Measurements from ENCODE around the gene COPS6. TPM values are rescaled to one million over a fixed set of nuclear protein-coding genes. Genes with fewer than 3 reads are reported as not detected.
A peak's percentile ranks its signal among the peaks of the same experiment; 100 is the strongest.

Gene COPS6
- 10 to 100 TPM; 67.1 to 71.1 (median 68.3) TPM for total RNA-seq
- 67.5 TPM for total RNA-seq (2013)
- 19.5 to 55.3 (median 28.9) reads per million in 29 experiments for total RNA-seq

DNA sequence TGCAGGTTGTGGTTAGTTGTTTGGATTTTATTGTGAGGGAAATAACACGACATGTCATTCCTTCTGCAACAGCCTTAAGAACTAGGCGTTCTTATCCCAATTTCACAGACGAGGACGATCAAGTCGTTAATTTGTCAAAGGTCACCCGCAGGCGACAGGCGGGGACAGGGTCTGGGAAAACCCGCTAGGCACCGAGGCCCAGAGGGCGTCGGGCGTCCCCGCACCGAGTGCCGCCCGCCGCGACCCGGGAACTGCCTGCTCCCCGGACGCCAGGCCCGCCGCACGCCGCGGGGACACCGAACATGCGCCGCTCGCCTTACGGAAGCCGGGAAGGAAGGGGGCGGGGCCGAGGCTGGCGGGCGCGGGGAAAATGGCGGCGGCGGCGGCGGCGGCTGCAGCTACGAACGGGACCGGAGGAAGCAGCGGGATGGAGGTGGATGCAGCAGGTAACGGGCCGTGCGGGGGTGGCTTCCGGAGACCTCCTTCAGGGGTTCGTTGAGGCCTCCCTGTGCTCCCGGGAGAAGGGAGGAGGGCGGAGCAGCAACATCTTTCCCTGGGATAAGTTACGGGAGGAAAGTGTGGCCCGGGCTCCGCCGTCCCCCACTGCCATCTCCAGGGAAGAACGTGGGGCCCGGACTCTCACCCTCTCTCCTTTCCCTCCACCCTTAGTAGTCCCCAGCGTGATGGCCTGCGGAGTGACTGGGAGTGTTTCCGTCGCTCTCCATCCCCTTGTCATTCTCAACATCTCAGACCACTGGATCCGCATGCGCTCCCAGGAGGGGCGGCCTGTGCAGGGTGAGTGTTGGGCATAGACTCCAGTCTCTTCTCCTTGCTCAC is at the start of gene COPS6:
Gene COPS6, plus strand, starts transcription at position 349 of the 837 bp plus-strand sequence. Its CDS starts 22 bp downstream, at position 371.
- peak; percentile 85 to 89 (median 86) for ATAC-seq (replicated peaks in 1 of 4)
- CTCF ChIA-PET: interaction anchor here in 1 of 2 donors (0.6 kb wide), 1 partner anchor 88 kb away, joined by 5 read pairs; no protein-coding TSS in a partner anchor
- H3K27me3 ChIP-seq (replicated peaks in 1 of 2; ENCODE audit: control insufficient read depth in 2 of 2, extremely low read depth in 1 of 2, insufficient read depth in 2 of 2, low read length in 1 of 2): no peaks in the 10 kb centered on the region

DNA sequence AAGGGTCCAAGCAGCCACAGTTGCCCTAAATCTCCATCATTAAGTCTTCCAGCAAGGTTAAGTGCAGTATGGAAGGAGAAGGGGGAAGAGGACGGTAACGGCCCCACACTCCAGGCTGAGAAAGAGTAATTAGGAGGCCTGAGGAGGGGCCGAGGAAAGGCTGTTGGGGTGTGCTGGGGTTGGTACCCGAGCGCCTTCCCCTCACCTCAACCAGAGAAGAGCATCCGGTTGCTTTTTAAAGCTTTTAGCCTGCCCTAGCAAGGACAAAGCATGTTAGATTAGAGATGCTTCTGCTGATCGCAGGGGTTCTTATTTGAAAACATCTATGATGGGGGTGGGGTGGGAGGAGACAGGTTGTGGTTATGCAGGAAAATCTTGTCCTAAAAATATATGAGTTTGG is 48.2 kb upstream of the COPS6 start:
- H3K4me3 ChIP-seq (ENCODE audit: control insufficient read depth in 1 of 2, extremely low read depth in 1 of 2, low read length in 1 of 2): no peak overlapping the region
- ATAC-seq (replicated peaks in 1 of 4) (peak in 3 of 4 experiments; percentile 47 to 67 (median 50)), DNase-seq (no peak)
- POLR2A ChIA-PET: no interaction called here
- 20% methylated on average over 1 of the region's 7 CpGs for WGBS (ENCODE audit: insufficient coverage)
- H3K27me3 ChIP-seq (replicated peaks in 1 of 2; ENCODE audit: control insufficient read depth in 2 of 2, extremely low read depth in 1 of 2, insufficient read depth in 2 of 2, low read length in 1 of 2): no peaks in the 10 kb centered on the region
- H3K36me3 ChIP-seq (ENCODE audit: control insufficient read depth in 2 of 2, extremely low read depth in 1 of 2, insufficient read depth in 1 of 2, low read length in 1 of 2): peaks cover 0 to 3% of the 10 kb centered on the region in 2 donors
- Mint-ChIP-seq H3K4me1 (peaks cover 16 to 21% (median 20%) of the 10 kb centered on the region in 3 donors), H3K27me3 (no peaks in the 10 kb centered on the region), H3K9me3 (no peaks in the 10 kb centered on the region), H3K4me3 (no peak overlapping the region), H3K27ac (peak overlapping the region; percentile 0 to 3), H3K36me3 (peaks cover 16% of the 10 kb centered on the region)
- CTCF ChIA-PET: no interaction called here
- H3K9me3 ChIP-seq: no peaks in the 10 kb centered on the region
- no peak overlapping the region for H3K27ac ChIP-seq (ENCODE audit: low read length)
- peaks cover 2 to 3% of the 10 kb centered on the region in 2 experiments for H3K4me1 ChIP-seq (ENCODE audit: control insufficient read depth in 1 of 2, extremely low read depth in 1 of 2, insufficient read depth in 2 of 2, low read length in 2 of 2)

More for the DNA sequence above, at the start of gene COPS6:
- H3K4me3 Mint-ChIP-seq: peak within 1 kb of the TSS; percentile 85 to 91 (median 88)
- under 1% methylated on average over 59 of the region's 68 CpGs for WGBS (ENCODE audit: insufficient coverage)
- peak; percentile 62 to 93 (median 80) for DNase-seq
- H3K36me3 Mint-ChIP-seq: peaks cover 37% of the 10 kb centered on the region
- Histone ChIP-seq H3K4me1 (ENCODE audit: control insufficient read depth in 1 of 2, extremely low read depth in 1 of 2, insufficient read depth in 2 of 2, low read length in 2 of 2) (peaks cover 5 to 18% of the 10 kb centered on the region in 2 experiments), H3K36me3 (ENCODE audit: control insufficient read depth in 2 of 2, extremely low read depth in 1 of 2, insufficient read depth in 1 of 2, low read length in 1 of 2) (peaks cover 24 to 37% of the 10 kb centered on the region in 2 donors), H3K4me3 (ENCODE audit: control insufficient read depth in 1 of 2, extremely low read depth in 1 of 2, low read length in 1 of 2) (peak within 1 kb of the TSS; percentile 79 to 97), H3K9me3 (no peaks in the 10 kb centered on the region), H3K27ac (ENCODE audit: low read length) (peak within 1 kb of the TSS; percentile 87)
- peak within 1 kb of the TSS; percentile 95 for H3K27ac Mint-ChIP-seq
- POLR2A ChIA-PET: interaction anchor here in 1 of 2 donors (1.0 kb wide), 1 partner anchor 169 kb away, joined by 3 read pairs; no protein-coding TSS in a partner anchor
- no peaks in the 10 kb centered on the region for H3K9me3 Mint-ChIP-seq
- no peaks in the 10 kb centered on the region for H3K27me3 Mint-ChIP-seq
- peaks cover 16 to 30% (median 24%) of the 10 kb centered on the region in 3 donors for H3K4me1 Mint-ChIP-seq

DNA sequence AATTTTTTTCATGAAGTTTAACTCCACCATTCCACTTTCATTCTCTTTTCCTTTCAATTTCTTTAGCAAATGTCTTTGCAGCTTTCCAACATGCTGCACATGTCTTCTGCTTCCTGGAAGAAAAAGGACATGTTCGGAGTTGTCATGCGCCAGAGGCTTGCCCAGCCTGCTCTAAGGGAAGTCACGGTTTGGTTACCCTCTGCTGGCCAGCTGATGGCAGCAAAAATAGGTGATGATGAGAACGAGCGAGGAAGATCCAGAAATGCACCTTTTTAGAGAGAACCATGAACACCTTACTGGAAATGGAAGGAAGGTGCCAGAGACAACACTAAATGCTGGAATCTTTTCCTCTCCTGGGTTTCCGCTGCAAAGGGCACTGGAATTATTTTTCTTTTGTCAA is 44.1 kb upstream of the COPS6 start:
- CTCF ChIA-PET: interaction anchor here in 1 of 2 donors (0.7 kb wide), 1 partner anchor 18 kb away, joined by 3 read pairs; no protein-coding TSS in a partner anchor
- H3K36me3 ChIP-seq (ENCODE audit: control insufficient read depth in 2 of 2, extremely low read depth in 1 of 2, insufficient read depth in 1 of 2, low read length in 1 of 2): no peaks in the 10 kb centered on the region
- Mint-ChIP-seq H3K4me3 (peak overlapping the region in 1 of 3 donors; percentile 6), H3K27me3 (peaks cover 0 to 2% of the 10 kb centered on the region in 2 donors), H3K36me3 (no peaks in the 10 kb centered on the region), H3K9me3 (no peaks in the 10 kb centered on the region), H3K4me1 (peaks cover 16 to 26% (median 25%) of the 10 kb centered on the region in 3 donors), H3K27ac (no peak overlapping the region)
- ATAC-seq (replicated peaks in 1 of 4) (no peak), DNase-seq (peak in 3 of 35 experiments; percentile 4 to 27 (median 5))
- no peaks in the 10 kb centered on the region for H3K27me3 ChIP-seq (replicated peaks in 1 of 2; ENCODE audit: control insufficient read depth in 2 of 2, extremely low read depth in 1 of 2, insufficient read depth in 2 of 2, low read length in 1 of 2)
- H3K4me1 ChIP-seq (ENCODE audit: control insufficient read depth in 1 of 2, extremely low read depth in 1 of 2, insufficient read depth in 2 of 2, low read length in 2 of 2): peaks cover 2 to 12% of the 10 kb centered on the region in 2 experiments
- H3K27ac ChIP-seq (ENCODE audit: low read length): no peak overlapping the region
- POLR2A ChIA-PET: interaction anchor here (0.6 kb wide), 2 partner anchors 103 to 722 kb away, joined by 3 to 5 read pairs; no protein-coding TSS in a partner anchor
- WGBS (ENCODE audit: insufficient coverage): 80% methylated on average over 1 of the region's 6 CpGs
- H3K4me3 ChIP-seq (ENCODE audit: control insufficient read depth in 1 of 2, extremely low read depth in 1 of 2, low read length in 1 of 2): no peak overlapping the region
- no peaks in the 10 kb centered on the region for H3K9me3 ChIP-seq

DNA sequence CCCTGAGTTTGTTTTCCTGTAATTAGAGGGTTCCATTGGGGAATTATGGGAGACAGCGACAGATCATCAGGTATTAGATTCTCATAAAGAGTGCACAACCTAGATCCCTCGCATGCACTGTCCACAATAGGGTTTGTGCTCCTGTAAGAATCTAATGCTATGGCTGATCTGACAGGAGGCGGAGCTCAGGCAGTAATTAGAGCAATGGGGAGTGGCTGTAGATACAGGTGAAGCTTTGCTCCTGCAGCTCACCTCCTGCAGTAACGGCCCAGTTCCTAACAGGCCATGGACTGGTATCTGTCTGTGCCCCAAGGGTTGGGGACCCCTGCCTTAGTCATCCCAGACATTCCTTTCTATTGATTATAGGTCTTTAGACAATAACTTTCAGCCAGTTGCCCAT is 40.1 kb upstream of the COPS6 start:
- H3K36me3 ChIP-seq (ENCODE audit: control insufficient read depth in 2 of 2, extremely low read depth in 1 of 2, insufficient read depth in 1 of 2, low read length in 1 of 2): no peaks in the 10 kb centered on the region
- no peak overlapping the region for H3K27ac ChIP-seq (ENCODE audit: low read length)
- H3K36me3 Mint-ChIP-seq: no peaks in the 10 kb centered on the region
- H3K4me3 Mint-ChIP-seq: peak overlapping the region; percentile 65 to 93 (median 87)
- ATAC-seq (replicated peaks in 1 of 4): no peak
- POLR2A ChIA-PET: no interaction called here
- peak in 1 of 35 experiments; percentile 14 for DNase-seq
- H3K27ac Mint-ChIP-seq: peak overlapping the region in 1 of 2 donors; percentile 96
- 89% methylated on average over 3 of the region's 4 CpGs for WGBS (ENCODE audit: insufficient coverage)
- no peak overlapping the region for H3K4me3 ChIP-seq (ENCODE audit: control insufficient read depth in 1 of 2, extremely low read depth in 1 of 2, low read length in 1 of 2)
- H3K4me1 Mint-ChIP-seq: peaks cover 10 to 23% (median 22%) of the 10 kb centered on the region in 3 donors
- H3K9me3 ChIP-seq: no peaks in the 10 kb centered on the region
- CTCF ChIA-PET: interaction anchor here in 1 of 2 donors (1.7 kb wide), 1 partner anchor 34 kb away, joined by 8 read pairs; no protein-coding TSS in a partner anchor
- no peaks in the 10 kb centered on the region for H3K27me3 ChIP-seq (replicated peaks in 1 of 2; ENCODE audit: control insufficient read depth in 2 of 2, extremely low read depth in 1 of 2, insufficient read depth in 2 of 2, low read length in 1 of 2)
- H3K4me1 ChIP-seq (ENCODE audit: control insufficient read depth in 1 of 2, extremely low read depth in 1 of 2, insufficient read depth in 2 of 2, low read length in 2 of 2): peaks cover 0 to 15% of the 10 kb centered on the region in 2 experiments
- H3K27me3 Mint-ChIP-seq: peaks cover 0 to 2% of the 10 kb centered on the region in 2 donors
- no peaks in the 10 kb centered on the region for H3K9me3 Mint-ChIP-seq

DNA sequence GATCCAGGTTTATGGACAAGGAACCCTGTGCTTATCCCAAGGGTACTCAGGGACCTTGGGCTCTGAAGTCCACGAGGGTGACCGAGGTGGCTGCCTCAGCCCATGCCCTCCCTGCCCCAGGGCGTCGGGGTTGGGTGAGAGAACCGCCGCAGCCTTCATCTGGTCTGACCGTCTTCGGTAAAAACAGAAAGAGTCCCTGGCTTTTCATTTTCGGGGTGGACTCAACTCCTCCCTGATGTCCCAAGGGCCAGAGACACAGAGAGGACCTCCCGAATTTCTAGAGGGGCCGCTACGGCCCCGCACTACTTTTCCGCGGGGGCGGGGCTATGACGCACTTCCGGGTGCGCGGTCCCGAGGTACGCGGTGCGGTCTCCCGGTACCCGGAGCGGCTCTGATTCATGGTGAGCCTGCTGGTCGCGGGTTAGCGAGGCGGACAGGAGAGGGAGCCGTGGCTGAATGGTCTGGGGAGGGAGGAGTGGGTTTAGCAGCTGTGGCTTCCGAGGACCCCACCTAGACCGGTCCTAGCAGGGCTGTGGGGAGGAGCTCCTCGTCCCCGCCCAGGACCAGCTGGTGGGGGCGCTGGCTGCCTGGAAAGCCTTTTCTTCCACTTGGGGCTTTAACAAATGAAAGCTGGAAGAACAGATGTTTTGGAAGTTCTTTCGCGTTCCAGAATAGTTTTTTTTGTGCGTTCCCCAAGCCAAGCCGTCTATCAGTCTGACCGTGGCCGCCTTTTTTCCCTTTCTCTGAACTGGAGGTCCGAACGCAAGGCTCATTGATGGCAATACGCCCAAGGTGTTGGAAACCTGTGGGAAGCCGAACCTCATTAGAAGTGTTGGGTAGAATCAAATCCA is 39.1 kb upstream of the COPS6 start, which contains the start of gene ZSCAN21:
Gene ZSCAN21, plus strand, starts transcription at position 334 of the 851 bp plus-strand sequence. CDS start 7,233 bp downstream, outside the sequence.
- Mint-ChIP-seq H3K27ac (peak within 1 kb of the TSS; percentile 88 to 96), H3K4me1 (peaks cover 10 to 23% (median 21%) of the 10 kb centered on the region in 3 donors), H3K4me3 (peak within 1 kb of the TSS; percentile 87 to 93 (median 89)), H3K9me3 (no peaks in the 10 kb centered on the region), H3K36me3 (no peaks in the 10 kb centered on the region), H3K27me3 (peaks cover 0 to 2% of the 10 kb centered on the region in 2 donors)
- CTCF ChIA-PET: interaction anchor here (0.5 to 1.7 kb wide), 4 partner anchors 9 to 72 kb away, joined by 3 to 8 read pairs (median 3); no protein-coding TSS in a partner anchor
- Histone ChIP-seq H3K4me3 (ENCODE audit: control insufficient read depth in 1 of 2, extremely low read depth in 1 of 2, low read length in 1 of 2) (peak within 1 kb of the TSS; percentile 79 to 93), H3K27me3 (replicated peaks in 1 of 2; ENCODE audit: control insufficient read depth in 2 of 2, extremely low read depth in 1 of 2, insufficient read depth in 2 of 2, low read length in 1 of 2) (no peaks in the 10 kb centered on the region), H3K9me3 (no peaks in the 10 kb centered on the region), H3K36me3 (ENCODE audit: control insufficient read depth in 2 of 2, extremely low read depth in 1 of 2, insufficient read depth in 1 of 2, low read length in 1 of 2) (no peaks in the 10 kb centered on the region), H3K27ac (ENCODE audit: low read length) (peak within 1 kb of the TSS; percentile 78), H3K4me1 (ENCODE audit: control insufficient read depth in 1 of 2, extremely low read depth in 1 of 2, insufficient read depth in 2 of 2, low read length in 2 of 2) (peaks cover 0 to 15% of the 10 kb centered on the region in 2 experiments)
- DNase-seq (peak; percentile 46 to 87 (median 71)), ATAC-seq (replicated peaks in 1 of 4) (peak; percentile 91 to 94 (median 92))
- under 1% methylated on average over 38 of the region's 47 CpGs for WGBS (ENCODE audit: insufficient coverage)
- POLR2A ChIA-PET: interaction anchor here (0.5 to 1.1 kb wide), 4 partner anchors 33 to 131 kb away, joined by 3 to 4 read pairs (median 3); partner anchors contain the start of genes AP4M1 (in 1 of the 2) and ZKSCAN1 (in 1 of the 2)
